Neural cell (in vitro differentiated cells): ENCODE results near the gene FXYD6. TPM values are rescaled to one million over a fixed set of nuclear protein-coding genes. Genes with fewer than 3 reads are reported as not detected.
A peak's percentile ranks its signal among the peaks of the same experiment; 100 is the strongest.

ENCODE experiments used
- H2AFZ ChIP-seq: fragments of 200-600, 300-800 bp; sonication (generic), shearing (Covaris generic); 2 replicates; pipeline ENCODE4 v1.6.0; 2014; ENCODE audit warnings: low read depth, mild to moderate bottlenecking, antibody characterized with exemption, low read length, moderate library complexity
- H3F3A ChIP-seq: fragments of 200-600 bp; shearing (Covaris generic); 2 replicates; pipeline ENCODE4 v1.6.1; 2016; ENCODE audit warnings: mild to moderate bottlenecking, moderate library complexity, mixed read lengths, antibody characterized with exemption, low read length; ENCODE audit not compliant: insufficient read depth, poor library complexity, severe bottlenecking
- H3K27ac ChIP-seq: fragments of 200-600, 300-800 bp; sonication (generic), shearing (Covaris generic); 2 replicates; pipeline ENCODE4 v1.5.1; 2014; ENCODE audit warnings: mild to moderate bottlenecking, low read length, moderate library complexity
- H3K27me3 ChIP-seq: fragments of 300-800, 200-600 bp; sonication (generic), shearing (Covaris generic); 2 replicates; pipeline ENCODE4 v1.6.0; 2014; ENCODE audit warnings: mild to moderate bottlenecking, low read depth, low read length, moderate library complexity; ENCODE audit not compliant: insufficient read depth
- H3K36me3 ChIP-seq: fragments of 300-800, 200-600 bp; sonication (generic), shearing (Covaris generic); 2 replicates; pipeline ENCODE4 v1.5.1; 2014; ENCODE audit warnings: mild to moderate bottlenecking, antibody characterized with exemption, low read length, moderate library complexity; ENCODE audit not compliant: insufficient read depth
- H3K4me2 ChIP-seq: fragments of 300-800, 200-600 bp; sonication (generic), shearing (Covaris generic); 2 replicates; pipeline ENCODE4 v1.6.0; 2014; ENCODE audit warnings: mild to moderate bottlenecking, low read length
- H3K4me3 ChIP-seq: fragments of 300-800, 200-600 bp; sonication (generic), shearing (Covaris generic); 2 replicates; pipeline ENCODE4 v1.5.1; 2014; ENCODE audit warnings: mild to moderate bottlenecking, low read length, moderate library complexity
- H3K79me2 ChIP-seq: fragments of 200-600 bp; shearing (Covaris generic); replicated peaks from 2 replicates; pipeline ENCODE4 v1.6.0; 2014; ENCODE audit warnings: mild to moderate bottlenecking, low read length, moderate library complexity; ENCODE audit not compliant: insufficient read depth
- H3K9ac ChIP-seq: fragments of 300-800, 200-600 bp; sonication (generic), shearing (Covaris generic); 2 replicates; pipeline ENCODE4 v1.6.1; 2016; ENCODE audit warnings: mild to moderate bottlenecking, low read length, mixed read lengths
- H3K9me2 ChIP-seq: fragments of 200-600 bp; shearing (Covaris generic); 2 replicates; pipeline ENCODE4 v1.6.1; 2016; ENCODE audit warnings: mild to moderate bottlenecking, low read length, mixed read lengths; ENCODE audit not compliant: insufficient read depth
- H3K9me3 ChIP-seq: fragments of 200-600, 300-800 bp; sonication (generic), shearing (Covaris generic); 2 replicates; pipeline ENCODE4 v1.6.1; 2016; ENCODE audit warnings: mild to moderate bottlenecking, mixed run types, low read length, moderate library complexity, mixed read lengths
- H4K20me1 ChIP-seq: fragments of 200-600 bp; shearing (Covaris generic); 2 replicates; pipeline ENCODE4 v1.6.1; 2016; ENCODE audit warnings: mild to moderate bottlenecking, mixed run types; ENCODE audit not compliant: insufficient read depth
- EP300 ChIP-seq: fragments of 450-650 bp; conservative IDR thresholded peaks from 2 replicates; pipeline ENCODE4 v1.6.1; 2014; ENCODE audit warnings: antibody characterized with exemption, mild to moderate bottlenecking, moderate library complexity; ENCODE audit not compliant: poor library complexity, severe bottlenecking
- EZH2 ChIP-seq: fragments of 200-600, 300-800 bp; shearing (Covaris generic), sonication (generic); IDR thresholded peaks from 2 replicates; pipeline ENCODE4 v1.6.1; 2014; ENCODE audit warnings: antibody characterized with exemption, low read length, borderline replicate concordance, mild to moderate bottlenecking; ENCODE audit not compliant: insufficient read depth, poor library complexity, severe bottlenecking
- MXI1 ChIP-seq: fragments of 450-650 bp; conservative IDR thresholded peaks from 2 replicates; pipeline ENCODE4 v1.6.1; 2014; ENCODE audit warnings: antibody characterized with exemption, mild to moderate bottlenecking; ENCODE audit not compliant: poor library complexity, severe bottlenecking
- POLR2AphosphoS5 ChIP-seq: IDR thresholded peaks from 2 replicates; pipeline ENCODE4 v1.6.1; 2012
- RAD21 ChIP-seq: fragments of 450-650 bp; conservative IDR thresholded peaks from 2 replicates; pipeline ENCODE4 v1.6.1; 2014; ENCODE audit warnings: antibody characterized with exemption, mild to moderate bottlenecking, moderate library complexity
- SMC3 ChIP-seq: fragments of 450-650 bp; conservative IDR thresholded peaks from 2 replicates; pipeline ENCODE4 v1.6.1; 2014; ENCODE audit warnings: antibody characterized with exemption, mild to moderate bottlenecking, moderate library complexity; ENCODE audit not compliant: poor library complexity
- TAF1 ChIP-seq: IDR thresholded peaks from 2 replicates; pipeline ENCODE4 v1.6.1; 2012; ENCODE audit warnings: low read depth
- polyA plus RNA-seq: library from polyadenylated mRNA; depleted of rRNA; stranded (reverse); fragments of >200 nt; gene quantifications from 2 replicates; pipeline ENCODE4 v1.2.3, GENCODE V29; 2014
- TF ChIP-seq, protein P1 (sequence below): IDR thresholded peaks from 2 replicates; pipeline ENCODE4 v1.6.1; 2012; ENCODE audit warnings: borderline replicate concordance
- TF ChIP-seq, protein P2 (sequence below): fragments of 450-650 bp; IDR thresholded peaks from 2 replicates; pipeline ENCODE4 v1.5.1; 2014; ENCODE audit warnings: antibody characterized with exemption, mild to moderate bottlenecking, moderate library complexity; ENCODE audit not compliant: poor library complexity, severe bottlenecking

The FXYD6 gene
- polyA plus RNA-seq, 1 donor from 2014 or later = 218 TPM

DNA sequence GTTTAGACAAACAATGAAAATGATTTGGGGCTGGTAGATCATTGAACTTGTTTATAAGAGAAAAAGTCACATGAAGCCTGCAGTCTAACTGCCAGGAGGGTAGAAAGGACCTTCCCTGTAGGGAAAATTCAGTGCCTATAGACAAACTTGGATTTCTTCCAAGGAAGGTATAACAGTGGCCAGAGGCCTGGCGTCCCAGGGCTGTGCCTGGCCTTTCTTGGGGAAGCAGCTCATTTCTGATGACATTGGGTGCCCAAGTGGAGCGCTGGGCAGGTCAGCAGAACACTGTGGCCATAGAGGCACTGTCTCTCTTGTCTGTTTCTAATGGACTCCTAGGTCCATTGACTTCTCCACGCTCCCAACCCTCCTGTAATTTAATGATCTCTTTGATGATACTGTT, 6.6 kb upstream of the FXYD6 start:
- H3K79me2 ChIP-seq = no peaks in the 10 kb centered on the region
- peak overlapping the region; percentile 59 for H3K27ac ChIP-seq

DNA sequence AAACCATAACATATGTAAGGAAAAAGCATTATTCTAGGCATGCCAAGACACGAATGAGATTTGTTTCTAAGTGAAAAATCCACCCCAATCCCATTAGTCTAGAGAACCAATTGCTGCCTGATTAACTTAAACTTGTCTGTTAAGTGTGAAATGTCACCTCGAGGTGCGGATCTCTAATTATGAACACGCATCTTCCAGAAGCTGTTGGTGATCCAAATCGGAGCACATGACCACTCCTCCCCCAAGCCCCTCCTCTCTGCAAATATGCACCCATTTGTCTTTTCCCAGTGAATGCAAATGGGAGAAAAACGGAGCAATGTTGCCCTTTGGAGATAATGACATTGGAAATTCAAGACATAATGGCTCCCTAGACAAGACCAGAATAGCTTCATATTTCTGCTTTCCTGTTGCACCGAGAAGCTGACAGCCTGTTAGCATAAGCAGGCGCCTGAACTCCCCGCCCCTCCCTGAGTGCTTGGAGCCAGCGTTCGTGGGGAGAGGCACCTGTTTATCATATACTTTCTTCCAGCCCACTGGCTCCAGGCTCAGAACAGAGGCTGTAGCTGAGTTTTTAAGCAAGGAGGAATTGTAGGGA, 6.0 kb upstream of the FXYD6 start:
- H3K9me3 ChIP-seq = no peaks in the 10 kb centered on the region
- peak overlapping the region; percentile 59 for H3K27ac ChIP-seq
- peak overlapping the region; percentile 12 for H3K4me2 ChIP-seq
- H3K4me3 ChIP-seq = peak overlapping the region; percentile 53
- H4K20me1 ChIP-seq = no peaks in the 10 kb centered on the region
- H2AFZ ChIP-seq = no peak overlapping the region
- TF ChIP-seq RAD21 = peak; percentile 13
- TF ChIP-seq, protein P1, sequence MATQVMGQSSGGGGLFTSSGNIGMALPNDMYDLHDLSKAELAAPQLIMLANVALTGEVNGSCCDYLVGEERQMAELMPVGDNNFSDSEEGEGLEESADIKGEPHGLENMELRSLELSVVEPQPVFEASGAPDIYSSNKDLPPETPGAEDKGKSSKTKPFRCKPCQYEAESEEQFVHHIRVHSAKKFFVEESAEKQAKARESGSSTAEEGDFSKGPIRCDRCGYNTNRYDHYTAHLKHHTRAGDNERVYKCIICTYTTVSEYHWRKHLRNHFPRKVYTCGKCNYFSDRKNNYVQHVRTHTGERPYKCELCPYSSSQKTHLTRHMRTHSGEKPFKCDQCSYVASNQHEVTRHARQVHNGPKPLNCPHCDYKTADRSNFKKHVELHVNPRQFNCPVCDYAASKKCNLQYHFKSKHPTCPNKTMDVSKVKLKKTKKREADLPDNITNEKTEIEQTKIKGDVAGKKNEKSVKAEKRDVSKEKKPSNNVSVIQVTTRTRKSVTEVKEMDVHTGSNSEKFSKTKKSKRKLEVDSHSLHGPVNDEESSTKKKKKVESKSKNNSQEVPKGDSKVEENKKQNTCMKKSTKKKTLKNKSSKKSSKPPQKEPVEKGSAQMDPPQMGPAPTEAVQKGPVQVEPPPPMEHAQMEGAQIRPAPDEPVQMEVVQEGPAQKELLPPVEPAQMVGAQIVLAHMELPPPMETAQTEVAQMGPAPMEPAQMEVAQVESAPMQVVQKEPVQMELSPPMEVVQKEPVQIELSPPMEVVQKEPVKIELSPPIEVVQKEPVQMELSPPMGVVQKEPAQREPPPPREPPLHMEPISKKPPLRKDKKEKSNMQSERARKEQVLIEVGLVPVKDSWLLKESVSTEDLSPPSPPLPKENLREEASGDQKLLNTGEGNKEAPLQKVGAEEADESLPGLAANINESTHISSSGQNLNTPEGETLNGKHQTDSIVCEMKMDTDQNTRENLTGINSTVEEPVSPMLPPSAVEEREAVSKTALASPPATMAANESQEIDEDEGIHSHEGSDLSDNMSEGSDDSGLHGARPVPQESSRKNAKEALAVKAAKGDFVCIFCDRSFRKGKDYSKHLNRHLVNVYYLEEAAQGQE = peak; percentile 68
- TF ChIP-seq TAF1 = no peak
- H3K9ac ChIP-seq = peak overlapping the region; percentile 34
- H3K27me3 ChIP-seq = no peaks in the 10 kb centered on the region
- no peaks in the 10 kb centered on the region for H3K36me3 ChIP-seq
- no peaks in the 10 kb centered on the region for H3F3A ChIP-seq
- H3K79me2 ChIP-seq = peaks cover 6% of the 10 kb centered on the region
- no peaks in the 10 kb centered on the region for H3K9me2 ChIP-seq

More for the DNA sequence above, 6.6 kb upstream of the FXYD6 start:
- no peaks in the 10 kb centered on the region for H3K9me3 ChIP-seq
- H2AFZ ChIP-seq = no peak overlapping the region
- H3K36me3 ChIP-seq = no peaks in the 10 kb centered on the region
- H3K27me3 ChIP-seq = no peaks in the 10 kb centered on the region
- H4K20me1 ChIP-seq = no peaks in the 10 kb centered on the region
- H3K9me2 ChIP-seq = no peaks in the 10 kb centered on the region
- H3K4me3 ChIP-seq = peak overlapping the region; percentile 53
- TF ChIP-seq, protein P1 = no peak
- TF ChIP-seq SMC3 = no peak
- TF ChIP-seq EP300 = no peak
- no peak for TF ChIP-seq EZH2
- TF ChIP-seq, protein P2, sequence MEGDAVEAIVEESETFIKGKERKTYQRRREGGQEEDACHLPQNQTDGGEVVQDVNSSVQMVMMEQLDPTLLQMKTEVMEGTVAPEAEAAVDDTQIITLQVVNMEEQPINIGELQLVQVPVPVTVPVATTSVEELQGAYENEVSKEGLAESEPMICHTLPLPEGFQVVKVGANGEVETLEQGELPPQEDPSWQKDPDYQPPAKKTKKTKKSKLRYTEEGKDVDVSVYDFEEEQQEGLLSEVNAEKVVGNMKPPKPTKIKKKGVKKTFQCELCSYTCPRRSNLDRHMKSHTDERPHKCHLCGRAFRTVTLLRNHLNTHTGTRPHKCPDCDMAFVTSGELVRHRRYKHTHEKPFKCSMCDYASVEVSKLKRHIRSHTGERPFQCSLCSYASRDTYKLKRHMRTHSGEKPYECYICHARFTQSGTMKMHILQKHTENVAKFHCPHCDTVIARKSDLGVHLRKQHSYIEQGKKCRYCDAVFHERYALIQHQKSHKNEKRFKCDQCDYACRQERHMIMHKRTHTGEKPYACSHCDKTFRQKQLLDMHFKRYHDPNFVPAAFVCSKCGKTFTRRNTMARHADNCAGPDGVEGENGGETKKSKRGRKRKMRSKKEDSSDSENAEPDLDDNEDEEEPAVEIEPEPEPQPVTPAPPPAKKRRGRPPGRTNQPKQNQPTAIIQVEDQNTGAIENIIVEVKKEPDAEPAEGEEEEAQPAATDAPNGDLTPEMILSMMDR = no peak
- TF ChIP-seq TAF1 = no peak
- TF ChIP-seq MXI1 = no peak
- TF ChIP-seq POLR2AphosphoS5 = no peak
- TF ChIP-seq RAD21 = no peak
- peak overlapping the region; percentile 34 for H3K9ac ChIP-seq
- no peaks in the 10 kb centered on the region for H3F3A ChIP-seq
- peak overlapping the region; percentile 12 for H3K4me2 ChIP-seq
